Tibial artery (tissue), 4 donors: ENCODE measurements around the gene PGLYRP3.

Source experiments
- DNase-seq, 2 donors: peaks; one replicate each; pipeline ENCODE4 v3.0.0-alpha.2; 2019
- H3K27ac ChIP-seq, 2 donors: fragments of 200-600 bp; sonication (generic) in 1 of 2; 1 replicate in 1 of 2; 2 replicates in 1 of 2; pipeline ENCODE4 v1.5.1; 2018 to 2019; ENCODE audit warnings: mild to moderate bottlenecking in 1 of 2
- H3K27me3 ChIP-seq, 2 donors: fragments of 200-600 bp; sonication (generic) in 1 of 2; one replicate each; pipeline versions ENCODE4 v1.5.1 to v1.6.0; 2016 to 2019
- H3K36me3 ChIP-seq, 3 donors: fragments of 200-600 bp; sonication (generic) in 2 of 3; one replicate each; pipeline ENCODE4 v1.5.1; 2016 to 2019; ENCODE audit warnings: mild to moderate bottlenecking in 2 of 3
- H3K4me1 ChIP-seq, 4 donors: fragments of 200-600 bp; sonication (generic) in 2 of 4; 1 replicate in 3 of 4; 2 replicates in 1 of 4; pipeline ENCODE4 v1.5.1; 2016 to 2019
- H3K4me3 ChIP-seq, 2 donors: fragments of 200-600 bp; sonication (generic) in 1 of 2; 1 replicate in 1 of 2; 2 replicates in 1 of 2; pipeline ENCODE4 v1.5.1; 2018 to 2019; ENCODE audit warnings: mild to moderate bottlenecking in 2 of 2
- H3K9me3 ChIP-seq, 3 donors: fragments of 200-600 bp; sonication (generic) in 1 of 3; one replicate each; pipeline ENCODE4 v1.5.1; 2016 to 2019
- intact Hi-C: fragments of 100-400 bp; cut with DNase I; formaldehyde crosslinking; loops from one replicate; pipeline ENCODE4 v1.15.0; 2023; ENCODE audit warnings: low total_unique reads
- TF ChIP-seq, protein P1 (sequence below), 2 experiments: fragments of 200-600 bp in 1 of 2; fragments of 450-650 bp in 1 of 2; IDR thresholded peaks; one replicate each; pipeline ENCODE4 v1.5.1; 2017 to 2019; ENCODE audit warnings: antibody characterized with exemption in 2 of 2, mild to moderate bottlenecking in 1 of 2, moderate library complexity in 1 of 2

The PGLYRP3 gene

DNA sequence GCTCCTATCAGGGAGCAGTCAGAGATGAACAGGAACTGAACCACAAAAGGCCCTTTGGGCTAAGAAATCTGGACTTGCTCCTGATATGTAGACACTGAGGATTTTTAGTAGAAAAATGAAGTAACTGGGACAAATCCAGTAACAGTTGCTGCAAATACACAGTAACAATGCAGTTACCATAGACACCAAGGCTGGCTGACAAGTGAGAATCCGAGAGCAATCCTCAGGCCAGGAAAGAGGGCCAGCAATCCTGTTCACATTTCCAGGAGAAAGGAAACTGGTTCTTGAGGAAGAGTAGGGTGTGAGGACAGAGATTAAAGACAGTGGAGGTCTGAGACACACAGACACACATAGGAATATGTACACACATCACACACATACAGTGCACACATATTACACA lies 62.6 kb downstream of the PGLYRP3 start:
- Histone ChIP-seq H3K36me3 (no peaks in the 10 kb centered on the region), H3K27ac (no peak overlapping the region), H3K4me1 (no peaks in the 10 kb centered on the region), H3K27me3 (peaks cover 0 to 22% of the 10 kb centered on the region in 2 donors), H3K9me3 (no peaks in the 10 kb centered on the region), H3K4me3 (no peak overlapping the region)
- intact Hi-C loops, result no loop called here
- DNase-seq, result no peak
- TF ChIP-seq, protein P1, sequence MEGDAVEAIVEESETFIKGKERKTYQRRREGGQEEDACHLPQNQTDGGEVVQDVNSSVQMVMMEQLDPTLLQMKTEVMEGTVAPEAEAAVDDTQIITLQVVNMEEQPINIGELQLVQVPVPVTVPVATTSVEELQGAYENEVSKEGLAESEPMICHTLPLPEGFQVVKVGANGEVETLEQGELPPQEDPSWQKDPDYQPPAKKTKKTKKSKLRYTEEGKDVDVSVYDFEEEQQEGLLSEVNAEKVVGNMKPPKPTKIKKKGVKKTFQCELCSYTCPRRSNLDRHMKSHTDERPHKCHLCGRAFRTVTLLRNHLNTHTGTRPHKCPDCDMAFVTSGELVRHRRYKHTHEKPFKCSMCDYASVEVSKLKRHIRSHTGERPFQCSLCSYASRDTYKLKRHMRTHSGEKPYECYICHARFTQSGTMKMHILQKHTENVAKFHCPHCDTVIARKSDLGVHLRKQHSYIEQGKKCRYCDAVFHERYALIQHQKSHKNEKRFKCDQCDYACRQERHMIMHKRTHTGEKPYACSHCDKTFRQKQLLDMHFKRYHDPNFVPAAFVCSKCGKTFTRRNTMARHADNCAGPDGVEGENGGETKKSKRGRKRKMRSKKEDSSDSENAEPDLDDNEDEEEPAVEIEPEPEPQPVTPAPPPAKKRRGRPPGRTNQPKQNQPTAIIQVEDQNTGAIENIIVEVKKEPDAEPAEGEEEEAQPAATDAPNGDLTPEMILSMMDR (IDR thresholded peaks at IDR 0.05), result no peak

DNA sequence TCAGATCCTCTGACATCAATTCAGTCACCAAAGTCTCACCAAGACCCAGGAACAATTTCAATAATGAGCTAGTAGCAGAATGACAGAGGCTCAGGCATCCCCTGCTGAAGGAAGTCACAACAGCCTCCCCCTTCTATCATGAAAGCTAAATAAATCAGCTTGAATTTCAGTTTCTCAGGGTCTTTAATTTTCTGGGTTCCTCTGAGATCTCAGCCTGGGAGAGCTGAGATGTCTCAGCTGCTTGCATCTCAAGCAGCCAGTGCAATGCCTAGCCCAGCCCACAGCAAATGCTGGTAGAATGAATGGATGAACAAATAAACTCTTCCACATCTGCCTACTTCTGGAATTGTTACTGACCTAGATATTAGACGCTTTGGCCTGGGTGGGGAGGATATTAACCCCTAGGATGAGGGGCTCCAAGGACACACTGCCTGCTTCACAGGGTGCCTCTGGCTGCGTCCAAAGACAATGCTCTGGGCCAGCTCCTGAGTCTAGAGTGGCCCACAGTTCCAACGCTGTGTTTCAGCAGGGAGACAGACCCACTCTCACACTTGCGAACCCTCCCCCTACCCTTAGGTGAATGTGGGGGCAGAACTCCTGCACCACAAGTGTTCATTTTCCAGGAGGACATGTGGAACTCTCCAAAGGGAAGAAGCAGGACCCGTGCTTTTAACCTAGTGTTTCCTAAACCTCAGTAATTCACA lies 64.4 kb downstream of the PGLYRP3 start:
- Histone ChIP-seq H3K27me3 (peaks cover 0 to 22% of the 10 kb centered on the region in 2 donors), H3K4me3 (no peak overlapping the region), H3K36me3 (no peaks in the 10 kb centered on the region), H3K27ac (no peak overlapping the region), H3K9me3 (no peaks in the 10 kb centered on the region), H3K4me1 (no peaks in the 10 kb centered on the region)
- intact Hi-C loops, result no loop called here
- TF ChIP-seq, protein P1 (IDR thresholded peaks at IDR 0.05), result no peak
- no peak for DNase-seq
